Hepatocyte (in vitro differentiated cells): ENCODE data around the gene EBP. TPM values are rescaled to one million over a fixed set of nuclear protein-coding genes. Genes with fewer than 3 reads are reported as not detected.
"Not testable (repeated sequence)": the region's sequence is repeated elsewhere in the genome, so short reads cannot be mapped to it uniquely, and the experiment has no call there.

Experiments used
- DNase-seq: peaks from one replicate; pipeline ENCODE4 v3.0.0-alpha.2; 2016; ENCODE audit warnings: low spot score
- H2AFZ ChIP-seq: fragments of 200-600 bp; sonication (generic); 2 replicates; pipeline ENCODE4 v1.6.0; 2016; ENCODE audit warnings: antibody characterized with exemption, mild to moderate bottlenecking
- H3K27ac ChIP-seq: fragments of 200-600 bp; sonication (generic); 2 replicates; pipeline ENCODE4 v1.5.1; 2016; ENCODE audit warnings: mild to moderate bottlenecking
- H3K27me3 ChIP-seq: fragments of 200-600 bp; sonication (generic); 2 replicates; pipeline ENCODE4 v1.6.1; 2016
- H3K36me3 ChIP-seq: fragments of 200-600 bp; sonication (generic); replicated peaks from 2 replicates; pipeline ENCODE4 v1.5.1; 2016; ENCODE audit warnings: low read depth; ENCODE audit not compliant: insufficient read depth
- H3K4me1 ChIP-seq: fragments of 200-600 bp; sonication (generic); 2 replicates; pipeline ENCODE4 v1.5.1; 2016; ENCODE audit warnings: mild to moderate bottlenecking, moderate library complexity; ENCODE audit not compliant: insufficient read depth
- H3K4me2 ChIP-seq: fragments of 200-600 bp; sonication (generic); 2 replicates; pipeline ENCODE4 v1.6.0; 2016
- H3K4me3 ChIP-seq: fragments of 200-600 bp; sonication (generic); 2 replicates; pipeline ENCODE4 v1.5.1; 2016; ENCODE audit warnings: mild to moderate bottlenecking
- H3K79me2 ChIP-seq: fragments of 200-600 bp; sonication (generic); 2 replicates; pipeline ENCODE4 v1.6.0; 2017; ENCODE audit warnings: mild to moderate bottlenecking
- H3K9me2 ChIP-seq: fragments of 200-600 bp; sonication (generic); replicated peaks from 2 replicates; pipeline ENCODE4 v1.6.0; 2017; ENCODE audit warnings: mild to moderate bottlenecking; ENCODE audit not compliant: insufficient read depth
- H3K9me3 ChIP-seq: fragments of 200-600 bp; sonication (generic); 2 replicates; pipeline ENCODE4 v1.5.1; 2016; ENCODE audit warnings: low read depth, mild to moderate bottlenecking
- H4K20me1 ChIP-seq: fragments of 200-600 bp; sonication (generic); 2 replicates; pipeline ENCODE4 v1.6.0; 2016; ENCODE audit warnings: mild to moderate bottlenecking; ENCODE audit not compliant: insufficient read depth, poor library complexity, severe bottlenecking
- CTCF ChIP-seq: fragments of 200-600 bp; sonication (generic); IDR thresholded peaks from 2 replicates; pipeline ENCODE4 v1.5.1; 2016; ENCODE audit warnings: antibody characterized with exemption, mild to moderate bottlenecking; ENCODE audit not compliant: poor library complexity
- EZH2 ChIP-seq: fragments of 200-600 bp; sonication (generic); IDR thresholded peaks from 2 replicates; pipeline ENCODE4 v1.6.1; 2016; ENCODE audit warnings: antibody characterized with exemption, mild to moderate bottlenecking, borderline replicate concordance
- EZH2phosphoT487 ChIP-seq: fragments of 200-600 bp; sonication (generic); IDR thresholded peaks from one replicate; pipeline ENCODE4 v1.6.1; 2018; ENCODE audit warnings: antibody characterized with exemption, mild to moderate bottlenecking, low read depth, moderate library complexity; ENCODE audit not compliant: unreplicated experiment, severe bottlenecking
- WGBS: methylation state at CpG from one replicate; pipeline ENCODE4 v1.1.6; 2016; ENCODE audit warnings: low lambda C conversion rate; ENCODE audit errors: missing lambda C conversion rate; 5-methylcytosine and 5-hydroxymethylcytosine counted together
- polyA plus RNA-seq: library from polyadenylated mRNA; unstranded; fragments of >200 nt; fragmentation: Nextera tagmentation; extraction: Ambion mirVana; gene quantifications from 2 replicates; pipeline ENCODE4 v1.2.1, GENCODE V29; 2016
- total RNA-seq: library from RNA; depleted of rRNA; stranded (reverse); fragments of >200 nt; gene quantifications from 2 replicates; pipeline ENCODE4 v1.2.3, GENCODE V29; 2014

EBP gene
- total and polyA plus RNA-seq, 2 experiments from 2014 or later, result 235 to 390 TPM

GRCh38 chrX:48515842-48516241 lies 5.8 kb upstream of the EBP start:
- no peaks in the 10 kb centered on the region for H3K9me2 ChIP-seq
- H3K4me2 ChIP-seq, result no peak overlapping the region
- H3K4me3 ChIP-seq, result no peak overlapping the region
- H2AFZ ChIP-seq, result no peak overlapping the region
- no peak for TF ChIP-seq EZH2
- TF ChIP-seq EZH2phosphoT487, result no peak
- TF ChIP-seq CTCF, result no peak
- H4K20me1 ChIP-seq, result no peaks in the 10 kb centered on the region
- H3K4me1 ChIP-seq, result no peaks in the 10 kb centered on the region
- H3K36me3 ChIP-seq, result no peaks in the 10 kb centered on the region
- no peaks in the 10 kb centered on the region for H3K9me3 ChIP-seq
- no peak for DNase-seq
- no peak overlapping the region for H3K27ac ChIP-seq
- H3K27me3 ChIP-seq, result no peaks in the 10 kb centered on the region
- no peaks in the 10 kb centered on the region for H3K79me2 ChIP-seq
- 89% methylated on average over 10 of the region's 10 CpGs for WGBS

- H3K4me1 ChIP-seq, result no peaks in the 10 kb centered on the region
- H3K9me3 ChIP-seq, result no peaks in the 10 kb centered on the region
- no peak for DNase-seq
- H3K27me3 ChIP-seq, result no peaks in the 10 kb centered on the region
- H3K79me2 ChIP-seq, result no peaks in the 10 kb centered on the region
- TF ChIP-seq CTCF (no peak), EZH2 (no peak), EZH2phosphoT487 (no peak)
- H3K9me2 ChIP-seq, result no peaks in the 10 kb centered on the region
- H3K4me2 ChIP-seq, result no peak overlapping the region
- H3K36me3 ChIP-seq, result no peaks in the 10 kb centered on the region
- no peaks in the 10 kb centered on the region for H4K20me1 ChIP-seq
- 78% methylated on average over 10 of the region's 10 CpGs for WGBS
- H3K4me3 ChIP-seq, result no peak overlapping the region
- H2AFZ ChIP-seq, result no peak overlapping the region
- no peak overlapping the region for H3K27ac ChIP-seq
Measured at GRCh38 chrX:48516285-48516684, 5.3 kb upstream of the EBP start.

DNA sequence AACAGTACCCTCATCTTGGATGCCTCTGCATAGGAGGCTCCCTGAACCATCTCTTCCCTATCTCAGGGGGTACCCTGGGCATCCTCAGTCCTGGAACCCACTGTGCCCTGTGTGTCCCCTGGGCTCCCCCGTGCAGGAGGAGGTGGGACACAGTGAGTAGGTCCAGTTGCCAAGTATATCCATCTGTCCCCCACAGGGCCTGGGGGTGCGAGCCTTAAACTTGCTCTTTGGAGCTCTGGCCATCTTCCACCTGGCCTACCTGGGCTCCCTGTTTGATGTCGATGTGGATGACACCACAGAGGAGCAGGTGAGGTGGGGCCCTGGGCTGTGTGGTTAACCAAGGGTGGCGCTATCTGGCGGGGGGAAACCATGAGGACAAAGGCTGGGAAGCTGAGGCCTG lies 4.6 kb upstream of the EBP start:
- Histone ChIP-seq H3K9me3 (no peaks in the 10 kb centered on the region), H3K4me3 (no peak overlapping the region), H3K9me2 (no peaks in the 10 kb centered on the region), H3K79me2 (no peaks in the 10 kb centered on the region), H3K27me3 (no peaks in the 10 kb centered on the region), H3K4me2 (no peak overlapping the region), H2AFZ (no peak overlapping the region), H4K20me1 (no peaks in the 10 kb centered on the region), H3K36me3 (no peaks in the 10 kb centered on the region), H3K27ac (no peak overlapping the region), H3K4me1 (no peaks in the 10 kb centered on the region)
- no peak for DNase-seq
- no peak for TF ChIP-seq EZH2phosphoT487
- no peak for TF ChIP-seq EZH2
- no peak for TF ChIP-seq CTCF
- WGBS, result 71% methylated on average over 5 of the region's 5 CpGs

DNA sequence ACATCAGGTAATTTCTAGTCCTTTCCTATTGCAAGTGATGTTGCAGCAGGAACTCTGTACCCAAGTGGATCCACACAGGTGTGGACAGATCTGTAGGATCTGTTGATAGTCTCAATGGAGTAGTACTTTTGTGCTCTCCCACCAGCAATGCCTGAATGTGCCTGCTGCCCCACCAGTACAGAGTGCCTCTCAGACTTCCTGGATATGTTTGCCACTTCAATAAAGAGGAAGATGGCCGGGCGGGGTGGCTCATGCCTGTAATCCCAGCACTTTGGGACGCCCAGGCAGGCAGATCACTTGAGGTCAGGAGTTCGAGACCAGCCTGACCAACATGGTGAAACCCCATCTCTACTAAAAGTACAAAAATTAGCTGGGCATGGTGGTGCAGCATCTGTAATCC lies 2.1 kb upstream of the EBP start:
- DNase-seq, H3K4me1 ChIP-seq, H4K20me1 ChIP-seq, H3K4me2 ChIP-seq, H3K4me3 ChIP-seq, H3K27ac ChIP-seq, H3K36me3 ChIP-seq, H3K27me3 ChIP-seq, H3K9me3 ChIP-seq, H3K9me2 ChIP-seq, H2AFZ ChIP-seq: not testable (repeated sequence)
- 61% methylated on average over 4 of the region's 4 CpGs for WGBS
- H3K79me2 ChIP-seq, result peaks cover 12% of the 10 kb centered on the region
